ENCODE data around the gene ATP6V1G1. TPM values are rescaled to one million over a fixed set of nuclear protein-coding genes. Genes with fewer than 3 reads are reported as not detected.

The ATP6V1G1 gene
- total RNA-seq, 1 experiment from 2014 or later, result 90.6 TPM

DNA sequence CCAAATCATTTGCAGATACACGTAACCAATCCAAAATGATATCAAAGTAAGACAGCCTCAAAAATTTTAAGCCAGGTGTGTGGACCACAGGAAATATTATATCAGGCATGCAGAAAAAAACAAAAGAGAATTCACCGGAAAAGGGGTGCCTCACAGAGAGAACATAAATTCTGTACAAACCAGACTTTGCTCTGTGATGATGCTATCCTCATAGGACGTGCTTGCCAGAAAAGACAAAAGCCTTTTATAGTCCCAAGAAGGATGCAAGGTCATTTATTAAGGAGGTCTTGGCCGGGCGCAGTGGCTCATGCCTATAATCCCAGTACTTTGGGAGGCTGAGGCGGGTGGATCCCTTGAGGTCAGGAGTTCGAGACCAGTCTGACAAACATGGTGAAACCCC is 16.8 kb upstream of the ATP6V1G1 start:
- Histone ChIP-seq H3K79me2 (ENCODE audit: low read depth) (no peaks in the 10 kb centered on the region), H3K4me1 (replicated peaks; ENCODE audit: insufficient read depth) (peaks cover 4% of the 10 kb centered on the region; the same call in 1 of the 2 replicates), H3K9me3 (ENCODE audit: insufficient read depth, low read depth) (no peaks in the 10 kb centered on the region; the same call in 1 of the 2 replicates), H3K9me2 (ENCODE audit: insufficient read depth) (no peaks in the 10 kb centered on the region), H3F3A (ENCODE audit: insufficient read depth, low read depth) (peaks cover 4% of the 10 kb centered on the region; the same call in 1 of the 2 replicates), H3K27ac (no peak overlapping the region), H3K36me3 (ENCODE audit: low read depth) (no peaks in the 10 kb centered on the region), H4K20me1 (ENCODE audit: insufficient read depth) (no peaks in the 10 kb centered on the region), H3K4me3 (no peak overlapping the region), H3K4me2 (no peak overlapping the region), H3K27me3 (ENCODE audit: insufficient read depth, low read depth) (no peaks in the 10 kb centered on the region), H2AFZ (no peak overlapping the region)
- ChIA-PET POLR2A (ENCODE audit: unreplicated experiment) (interaction anchor here (0.6 kb wide), 1 partner anchor 19 kb away, joined by 4 read pairs; no protein-coding TSS in a partner anchor), CTCF (no interaction called here)
- BruUV-seq (replicated peaks), result no TSS peak
- TF ChIP-seq EZH2 (IDR thresholded peaks at IDR 0.05; ENCODE audit: low read depth), result no peak
- no peak for TF ChIP-seq CTCF (conservative IDR thresholded peaks at IDR 0.05)
- intact Hi-C loops (cut with micrococcal nuclease; ENCODE audit: unreplicated experiment), result no loop called here
- no peak for DNase-seq

GRCh38 chr9:114571391-114571790 is 16.2 kb upstream of the ATP6V1G1 start:
- H3K27me3 ChIP-seq (ENCODE audit: insufficient read depth, low read depth), result no peaks in the 10 kb centered on the region
- H3K4me2 ChIP-seq, result no peak overlapping the region
- intact Hi-C loops (cut with micrococcal nuclease; ENCODE audit: unreplicated experiment), result no loop called here
- H3K79me2 ChIP-seq (ENCODE audit: low read depth), result no peaks in the 10 kb centered on the region
- no peak for DNase-seq
- H3K4me3 ChIP-seq, result no peak overlapping the region
- H4K20me1 ChIP-seq (ENCODE audit: insufficient read depth), result no peaks in the 10 kb centered on the region
- H3K9me2 ChIP-seq (ENCODE audit: insufficient read depth), result no peaks in the 10 kb centered on the region
- peaks cover 9% of the 10 kb centered on the region; the same call in 1 of the 2 replicates for H3K4me1 ChIP-seq (replicated peaks; ENCODE audit: insufficient read depth)
- no peaks in the 10 kb centered on the region; the same call in 1 of the 2 replicates for H3F3A ChIP-seq (ENCODE audit: insufficient read depth, low read depth)
- no peaks in the 10 kb centered on the region for H3K36me3 ChIP-seq (ENCODE audit: low read depth)
- no peak overlapping the region for H2AFZ ChIP-seq
- TF ChIP-seq CTCF (conservative IDR thresholded peaks at IDR 0.05) (no peak), EZH2 (IDR thresholded peaks at IDR 0.05; ENCODE audit: low read depth) (no peak)
- POLR2A ChIA-PET (ENCODE audit: unreplicated experiment), result interaction anchor here (0.6 kb wide), 2 partner anchors 16 to 20 kb away, joined by 4 to 6 read pairs; partner anchors contain the start of gene ATP6V1G1
- no peak overlapping the region for H3K27ac ChIP-seq
- BruUV-seq (replicated peaks), result no TSS peak
- no peaks in the 10 kb centered on the region; the same call in 1 of the 2 replicates for H3K9me3 ChIP-seq (ENCODE audit: insufficient read depth, low read depth)
- CTCF ChIA-PET, result no interaction called here

DNA sequence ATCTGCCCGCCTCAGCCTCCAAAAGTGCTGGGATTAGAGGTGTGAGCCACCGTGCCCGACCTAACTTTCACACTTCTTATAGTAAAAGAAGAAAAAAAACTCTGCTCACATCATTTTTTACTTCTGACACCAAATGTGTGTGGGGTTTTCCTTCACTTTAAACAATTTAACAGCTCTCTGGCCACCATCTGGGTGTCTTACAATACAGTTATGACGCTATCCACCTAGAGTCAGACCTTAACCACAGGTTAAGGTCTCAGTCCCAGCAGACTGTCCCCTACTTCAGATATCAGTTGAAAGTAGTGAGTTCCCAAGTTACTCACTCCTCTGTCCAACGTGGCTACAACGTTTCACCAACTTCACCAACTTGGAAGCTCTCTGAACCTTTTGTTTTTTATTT is 15.4 kb upstream of the ATP6V1G1 start:
- Histone ChIP-seq H3K4me3 (no peak overlapping the region), H3K9me3 (ENCODE audit: insufficient read depth, low read depth) (no peaks in the 10 kb centered on the region; the same call in 1 of the 2 replicates), H3K4me2 (no peak overlapping the region), H4K20me1 (ENCODE audit: insufficient read depth) (no peaks in the 10 kb centered on the region), H3K9me2 (ENCODE audit: insufficient read depth) (no peaks in the 10 kb centered on the region), H3K79me2 (ENCODE audit: low read depth) (no peaks in the 10 kb centered on the region), H3K36me3 (ENCODE audit: low read depth) (no peaks in the 10 kb centered on the region), H3F3A (ENCODE audit: insufficient read depth, low read depth) (no peaks in the 10 kb centered on the region), H3K27me3 (ENCODE audit: insufficient read depth, low read depth) (no peaks in the 10 kb centered on the region), H3K4me1 (replicated peaks; ENCODE audit: insufficient read depth) (peaks cover 9% of the 10 kb centered on the region; the same call in 1 of the 2 replicates), H2AFZ (no peak overlapping the region), H3K27ac (no peak overlapping the region)
- intact Hi-C loops (cut with micrococcal nuclease; ENCODE audit: unreplicated experiment), result no loop called here
- DNase-seq, result no peak
- ChIA-PET POLR2A (ENCODE audit: unreplicated experiment) (no interaction called here), CTCF (no interaction called here)
- no TSS peak for BruUV-seq (replicated peaks)
- TF ChIP-seq CTCF (conservative IDR thresholded peaks at IDR 0.05), result no peak
- no peak for TF ChIP-seq EZH2 (IDR thresholded peaks at IDR 0.05; ENCODE audit: low read depth)

Data from PC-9 (cell line).